IgD-negative memory B cell (primary cell): ENCODE measurements around the gene C11orf21. TPM values are rescaled to one million over a fixed set of nuclear protein-coding genes. Genes with fewer than 3 reads are reported as not detected.
"Not testable (repeated sequence)": the region's sequence is repeated elsewhere in the genome, so short reads cannot be mapped to it uniquely, and the experiment has no call there.

ENCODE experiments used
- H3K27ac Mint-ChIP-seq, 3 donors: one replicate each; pipeline ENCODE4 v1.8.0; 2020 to 2022; ENCODE audit warnings: mild to moderate bottlenecking in 3 of 3, mixed read lengths in 3 of 3, moderate library complexity in 1 of 3
- H3K27me3 Mint-ChIP-seq: one replicate; pipeline ENCODE4 v1.8.0; 2021; ENCODE audit warnings: mixed read lengths
- H3K36me3 Mint-ChIP-seq: one replicate; pipeline ENCODE4 v1.8.0; 2020; ENCODE audit warnings: mild to moderate bottlenecking, mixed read lengths
- H3K4me1 Mint-ChIP-seq, 3 donors: one replicate each; pipeline ENCODE4 v1.8.0; 2020 to 2022; ENCODE audit warnings: mixed read lengths in 3 of 3, mild to moderate bottlenecking in 1 of 3
- H3K4me3 Mint-ChIP-seq, 4 donors: one replicate each; pipeline ENCODE4 v1.8.0; 2020 to 2022; ENCODE audit warnings: mild to moderate bottlenecking in 4 of 4, mixed read lengths in 4 of 4, moderate library complexity in 3 of 4
- H3K9me3 Mint-ChIP-seq, 3 donors: one replicate each; pipeline ENCODE4 v1.8.0; 2020 to 2021; ENCODE audit warnings: mixed read lengths in 3 of 3, mild to moderate bottlenecking in 1 of 3
- polyA plus RNA-seq: library from polyadenylated mRNA; unstranded; fragments of 300-500 nt; fragmentation: Illumina TruSeq; gene quantifications from one replicate; pipeline ENCODE4 v1.2.3, GENCODE V29; 2021

The C11orf21 gene
- polyA plus RNA-seq, 1 donor from 2014 or later: 6.2 TPM

DNA sequence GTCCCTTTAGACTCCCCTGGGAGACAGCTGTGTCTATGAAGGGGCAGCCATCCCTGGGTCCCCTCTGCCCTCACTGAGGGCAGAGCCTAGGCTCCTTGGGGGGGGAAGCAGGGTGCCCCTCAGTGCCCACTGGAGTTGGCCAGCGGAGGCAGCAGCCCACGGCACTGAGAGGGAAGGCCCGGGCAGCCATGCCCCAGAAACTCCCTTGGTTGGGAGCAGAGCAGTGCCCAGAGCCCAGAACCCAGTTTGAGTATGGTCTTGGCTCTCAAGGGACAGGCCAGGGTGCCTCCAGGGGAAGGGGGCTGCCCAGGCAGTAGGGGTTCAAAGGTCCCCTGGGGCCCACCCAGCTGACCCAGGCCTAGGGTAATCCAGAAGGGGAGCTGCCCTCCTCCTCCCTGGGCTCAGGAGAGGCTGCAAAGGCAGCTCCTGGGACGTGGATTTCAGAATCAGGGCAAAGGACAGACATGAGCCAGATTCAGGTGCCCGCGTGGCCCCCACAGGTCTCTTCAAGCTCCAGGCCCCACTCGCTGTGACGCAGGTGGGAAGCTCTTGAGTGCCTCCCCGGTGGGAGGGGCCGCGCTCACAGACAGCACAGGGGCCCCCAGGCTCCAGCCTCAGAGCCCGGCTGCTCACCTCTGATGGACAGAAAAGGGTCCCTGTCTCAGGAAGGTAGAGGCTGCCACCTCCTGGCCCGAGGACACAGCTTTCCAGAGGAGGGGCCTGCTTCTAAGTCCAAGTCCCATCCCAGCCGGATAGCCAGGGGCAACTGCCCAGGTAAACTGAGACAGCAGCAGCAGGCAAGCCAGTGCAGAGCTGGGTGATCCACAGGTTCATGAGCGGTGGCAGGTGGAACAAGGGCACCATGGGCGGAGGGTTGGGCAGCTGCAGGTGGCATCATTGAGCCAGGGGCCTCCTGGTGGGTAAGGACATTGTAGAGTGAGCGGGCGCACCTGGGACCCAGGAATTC, 2.6 kb downstream of the C11orf21 start:
- H3K4me1 Mint-ChIP-seq: peaks cover 7 to 17% (median 16%) of the 10 kb centered on the region in 3 donors
- no peaks in the 10 kb centered on the region for H3K36me3 Mint-ChIP-seq
- H3K4me3 Mint-ChIP-seq: peak overlapping the region; percentile 30 to 92 (median 60)
- H3K9me3 Mint-ChIP-seq: no peaks in the 10 kb centered on the region
- peak overlapping the region in 1 of 3 donors; percentile 62 for H3K27ac Mint-ChIP-seq
- no peaks in the 10 kb centered on the region for H3K27me3 Mint-ChIP-seq

DNA sequence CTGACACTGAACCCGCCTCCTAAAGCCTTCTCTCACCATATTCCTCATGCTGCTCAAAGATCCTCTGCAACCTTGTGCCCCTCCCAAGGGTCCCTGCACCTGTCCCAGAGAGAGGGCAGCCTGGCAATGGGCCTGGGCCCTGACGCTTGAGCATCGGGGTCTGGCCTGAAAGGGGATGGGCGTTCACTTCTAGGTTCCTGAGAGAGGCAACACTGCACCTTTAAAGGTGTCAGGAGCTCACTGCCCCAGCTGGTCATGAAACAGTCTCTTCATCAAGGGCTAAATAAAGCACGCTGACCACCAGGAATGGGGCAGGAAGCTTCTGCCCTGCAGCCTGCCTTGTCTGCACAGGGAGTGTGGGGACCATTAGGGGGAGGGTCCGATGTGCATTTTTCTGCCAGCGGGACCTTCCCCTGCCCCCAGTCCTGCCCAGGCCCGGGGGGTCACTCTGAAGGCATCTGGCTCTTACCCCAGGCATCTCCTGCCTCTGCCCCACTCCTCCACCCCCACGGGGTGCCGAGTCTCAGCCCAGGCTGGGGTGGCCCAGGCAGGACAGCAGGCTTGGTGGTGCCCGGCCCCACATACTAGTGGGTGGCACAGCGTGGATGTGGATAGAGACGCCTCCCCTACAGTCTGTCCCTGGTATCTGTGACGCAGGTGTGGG, 3.5 kb downstream of the C11orf21 start:
- Mint-ChIP-seq H3K4me1 (peaks cover 7 to 19% (median 16%) of the 10 kb centered on the region in 3 donors), H3K27me3 (no peaks in the 10 kb centered on the region), H3K4me3 (peak overlapping the region in 1 of 4 donors; percentile 56), H3K27ac (peak overlapping the region in 1 of 3 donors; percentile 6), H3K36me3 (no peaks in the 10 kb centered on the region), H3K9me3 (no peaks in the 10 kb centered on the region)

DNA sequence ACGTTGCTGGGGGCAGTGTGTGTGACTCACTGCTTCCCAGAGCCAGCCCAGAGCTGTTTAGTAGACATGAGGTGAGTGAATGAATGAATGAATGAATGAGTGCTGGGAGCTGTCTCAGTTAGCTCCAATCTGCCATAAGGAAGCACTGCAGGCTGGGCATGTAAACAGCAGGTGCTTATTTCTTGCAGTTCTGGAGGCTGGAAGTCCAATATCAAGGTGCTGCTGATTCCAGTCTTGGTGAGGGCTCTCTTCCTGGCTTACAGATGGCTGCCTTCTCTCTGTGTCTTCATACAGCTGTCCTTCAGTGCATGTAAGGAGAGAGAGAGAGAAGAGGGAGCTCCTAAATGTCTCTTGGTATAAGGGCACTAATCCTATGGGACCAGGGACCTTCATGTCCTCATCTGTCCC, 4.1 kb downstream of the C11orf21 start:
- Mint-ChIP-seq H3K4me3 (peak overlapping the region in 1 of 4 donors; percentile 56), H3K27me3 (no peaks in the 10 kb centered on the region), H3K4me1 (peaks cover 7 to 18% (median 14%) of the 10 kb centered on the region in 3 donors)

DNA sequence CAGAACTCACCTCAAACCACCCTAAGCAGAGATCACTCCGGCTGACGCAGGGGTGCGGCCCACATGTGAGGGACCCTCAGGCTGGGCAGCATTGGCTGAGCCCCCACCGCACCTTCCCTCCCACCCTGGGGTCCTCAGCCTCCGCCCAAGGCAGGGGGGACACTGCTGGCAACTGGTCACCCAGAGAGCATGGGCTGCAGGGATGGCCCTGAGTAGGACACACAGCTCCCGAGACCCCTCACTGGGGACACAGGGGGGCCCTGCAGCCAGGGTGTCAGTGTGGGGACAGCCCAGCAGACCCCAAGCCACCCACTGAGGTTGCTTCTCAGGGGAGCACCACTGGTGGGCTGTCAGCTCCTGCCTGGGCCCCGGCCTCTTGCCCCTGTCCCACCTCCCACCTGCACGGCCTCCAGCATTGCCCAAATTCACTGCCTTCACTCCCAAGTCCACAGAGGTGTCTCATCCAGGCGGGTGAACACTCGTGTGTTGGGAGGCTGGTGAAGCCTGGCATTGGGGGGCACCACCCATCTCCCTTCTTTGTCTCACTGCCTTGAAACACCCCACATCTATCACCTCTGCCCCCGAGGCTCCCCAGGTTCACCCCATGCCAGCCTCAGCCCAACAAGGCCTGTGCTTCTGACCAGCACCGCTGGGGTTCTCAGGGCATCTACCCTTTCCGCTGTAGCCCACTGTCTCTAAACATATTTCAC, 4.7 kb downstream of the C11orf21 start:
- H3K4me1 Mint-ChIP-seq: peaks cover 7 to 15% (median 11%) of the 10 kb centered on the region in 3 donors
- no peak overlapping the region for H3K4me3 Mint-ChIP-seq
- H3K27ac Mint-ChIP-seq: peak overlapping the region in 1 of 3 donors; percentile 6
- H3K36me3 Mint-ChIP-seq: no peaks in the 10 kb centered on the region
- H3K9me3 Mint-ChIP-seq: no peaks in the 10 kb centered on the region
- H3K27me3 Mint-ChIP-seq: no peaks in the 10 kb centered on the region

More for the DNA sequence above, 4.1 kb downstream of the C11orf21 start:
- H3K36me3 Mint-ChIP-seq: no peaks in the 10 kb centered on the region
- H3K9me3 Mint-ChIP-seq: no peaks in the 10 kb centered on the region
- H3K27ac Mint-ChIP-seq: peak overlapping the region in 2 of 3 donors; percentile 6 to 39

DNA sequence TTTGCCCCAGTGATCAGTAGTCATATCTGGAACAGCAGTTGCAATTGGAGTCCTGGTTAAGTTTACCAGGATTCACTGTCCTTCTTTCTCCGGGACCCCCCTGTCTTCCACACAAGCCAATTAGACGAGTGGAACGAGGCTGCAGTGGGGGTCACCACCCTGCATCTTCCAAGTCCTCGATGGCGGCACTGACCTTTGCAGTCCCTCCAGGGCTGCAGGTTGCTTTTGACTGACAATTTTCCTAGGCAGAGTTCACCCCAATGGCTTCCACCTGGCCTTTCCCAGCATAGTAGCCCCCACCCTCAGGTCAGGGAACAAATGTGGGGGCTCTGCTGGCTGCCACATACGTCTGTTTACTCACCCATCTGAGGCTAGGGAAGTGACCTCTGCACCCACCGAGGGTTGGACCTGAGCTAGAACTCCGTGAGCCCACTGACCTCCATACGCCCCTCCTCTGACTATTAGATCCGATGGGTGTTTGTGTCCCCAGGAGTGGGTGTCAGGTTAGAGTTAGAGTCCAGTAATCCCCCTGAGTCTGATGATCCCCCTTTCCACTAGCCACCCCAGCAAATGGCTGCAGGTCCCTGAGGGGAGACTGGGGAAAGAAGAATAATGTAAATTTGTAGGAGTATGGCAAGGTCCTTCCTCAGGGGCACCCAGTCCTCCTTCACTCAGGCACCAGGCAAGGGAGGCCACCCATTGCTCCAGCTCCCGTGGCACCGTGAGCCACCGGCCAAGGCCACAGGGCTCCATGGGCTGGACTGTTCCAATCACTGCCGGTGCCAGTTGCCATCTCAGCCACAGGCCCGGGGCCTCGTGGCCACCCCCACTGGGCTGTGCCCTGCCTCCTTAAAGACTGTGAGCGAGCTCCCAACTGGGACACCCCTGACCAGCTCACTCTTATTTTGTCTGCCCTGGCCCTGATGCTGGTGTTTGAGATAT, 5.5 kb downstream of the C11orf21 start:
- no peaks in the 10 kb centered on the region for H3K36me3 Mint-ChIP-seq
- H3K4me3 Mint-ChIP-seq: no peak overlapping the region
- H3K27me3 Mint-ChIP-seq: no peaks in the 10 kb centered on the region
- H3K4me1 Mint-ChIP-seq: peaks cover 7 to 11% (median 9%) of the 10 kb centered on the region in 3 donors
- no peak overlapping the region for H3K27ac Mint-ChIP-seq
- H3K9me3 Mint-ChIP-seq: no peaks in the 10 kb centered on the region

DNA sequence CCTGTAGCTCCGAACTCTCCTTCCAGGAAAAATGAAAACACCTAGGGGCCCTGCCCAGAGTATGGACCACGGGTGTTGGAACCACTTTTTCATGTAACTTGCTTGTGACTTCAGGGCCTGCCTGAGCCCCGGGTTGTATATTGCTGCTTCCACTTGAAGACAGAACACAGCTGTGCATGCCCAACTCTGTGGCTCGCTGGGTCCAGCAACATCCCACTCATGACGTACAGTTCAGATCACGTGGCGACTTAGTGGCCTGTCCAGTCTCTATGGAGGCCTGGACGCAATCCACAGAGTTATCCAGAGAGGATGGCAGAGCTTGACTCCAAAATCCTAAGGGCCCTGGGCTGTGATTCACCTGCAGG, 6.8 kb downstream of the C11orf21 start:
- H3K4me1 Mint-ChIP-seq: peaks cover 7 to 11% (median 9%) of the 10 kb centered on the region in 3 donors

DNA sequence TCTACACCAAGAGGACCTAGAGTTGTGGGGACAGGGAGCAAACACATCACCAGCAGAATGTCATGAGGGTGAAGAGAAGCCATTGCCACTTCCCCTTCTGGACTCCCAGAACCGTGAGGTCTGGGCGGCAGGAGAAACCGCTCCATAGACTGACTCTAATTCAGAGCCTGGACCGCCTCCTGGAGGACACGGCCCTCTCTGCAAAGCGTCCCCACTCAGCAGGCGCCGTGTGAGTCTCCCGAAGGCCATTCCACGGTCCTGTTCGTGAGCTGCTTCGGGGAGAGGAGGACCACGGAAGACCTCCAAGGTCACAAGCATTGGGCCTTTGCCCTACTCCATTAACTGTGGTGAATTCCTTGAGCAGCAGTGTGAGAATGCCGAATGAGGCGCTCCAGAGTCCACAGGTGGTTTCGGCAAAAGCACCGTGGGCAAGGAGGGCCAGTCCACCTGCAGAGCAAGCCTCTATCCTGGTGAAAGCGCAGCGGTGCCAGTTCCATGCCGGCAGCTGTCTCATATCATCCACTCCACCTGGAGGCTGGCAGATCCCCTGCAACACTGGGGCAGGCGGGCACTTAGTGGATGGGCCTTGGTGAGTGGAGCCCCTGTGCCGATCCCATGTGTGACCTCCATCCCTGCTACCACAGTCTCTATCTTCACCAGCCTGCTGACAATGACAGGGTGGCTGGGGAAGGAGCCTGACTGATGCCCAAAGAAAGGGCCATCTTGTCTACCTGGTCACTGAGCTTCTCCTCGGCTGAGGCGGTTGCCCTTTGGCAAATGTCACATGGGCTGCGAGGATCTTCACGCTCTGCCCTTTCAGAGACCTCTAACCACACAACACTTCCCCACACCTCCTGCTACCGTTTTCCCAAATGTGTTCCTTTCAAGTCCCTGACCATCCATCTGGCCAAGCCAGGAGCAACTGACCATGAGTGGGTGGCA, 7.5 kb downstream of the C11orf21 start:
- Mint-ChIP-seq H3K4me1 (peaks cover 5 to 8% (median 7%) of the 10 kb centered on the region in 3 donors), H3K4me3 (no peak overlapping the region), H3K9me3 (no peaks in the 10 kb centered on the region), H3K27ac (peak overlapping the region in 1 of 3 donors; percentile 48), H3K36me3 (peaks cover 2% of the 10 kb centered on the region), H3K27me3 (peaks cover 3% of the 10 kb centered on the region)

More for the DNA sequence above, 6.8 kb downstream of the C11orf21 start:
- Mint-ChIP-seq H3K4me3 (no peak overlapping the region), H3K27me3 (no peaks in the 10 kb centered on the region), H3K36me3 (no peaks in the 10 kb centered on the region), H3K9me3 (no peaks in the 10 kb centered on the region), H3K27ac (no peak overlapping the region)

DNA sequence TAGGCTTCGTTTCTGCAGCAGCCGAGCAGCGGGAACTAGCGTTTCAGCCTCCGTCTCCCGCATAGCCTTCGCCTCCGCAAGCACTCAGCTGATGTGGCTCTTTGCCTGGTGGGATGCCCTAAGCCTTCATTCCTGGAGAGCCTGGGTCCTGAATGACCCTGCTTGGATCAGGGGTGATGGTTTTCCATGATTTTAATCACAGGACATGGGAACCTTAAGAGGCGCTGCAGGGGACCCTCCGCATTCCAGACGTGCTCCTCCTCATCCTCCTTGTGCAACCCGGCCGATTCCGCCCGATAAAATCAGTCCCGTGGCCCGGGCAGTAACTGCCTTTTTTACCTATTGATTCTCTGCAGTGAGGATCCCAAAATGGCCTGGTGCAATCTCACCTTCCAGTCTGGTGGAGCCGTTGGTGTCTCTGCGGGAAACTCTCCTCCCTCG, 8.2 kb downstream of the C11orf21 start:
- Mint-ChIP-seq H3K27me3 (peaks cover 8% of the 10 kb centered on the region), H3K4me1 (peaks cover 2 to 8% (median 7%) of the 10 kb centered on the region in 3 donors), H3K36me3 (peaks cover 2% of the 10 kb centered on the region), H3K4me3 (no peak overlapping the region), H3K27ac (peak overlapping the region in 1 of 3 donors; percentile 48), H3K9me3 (no peaks in the 10 kb centered on the region)

DNA sequence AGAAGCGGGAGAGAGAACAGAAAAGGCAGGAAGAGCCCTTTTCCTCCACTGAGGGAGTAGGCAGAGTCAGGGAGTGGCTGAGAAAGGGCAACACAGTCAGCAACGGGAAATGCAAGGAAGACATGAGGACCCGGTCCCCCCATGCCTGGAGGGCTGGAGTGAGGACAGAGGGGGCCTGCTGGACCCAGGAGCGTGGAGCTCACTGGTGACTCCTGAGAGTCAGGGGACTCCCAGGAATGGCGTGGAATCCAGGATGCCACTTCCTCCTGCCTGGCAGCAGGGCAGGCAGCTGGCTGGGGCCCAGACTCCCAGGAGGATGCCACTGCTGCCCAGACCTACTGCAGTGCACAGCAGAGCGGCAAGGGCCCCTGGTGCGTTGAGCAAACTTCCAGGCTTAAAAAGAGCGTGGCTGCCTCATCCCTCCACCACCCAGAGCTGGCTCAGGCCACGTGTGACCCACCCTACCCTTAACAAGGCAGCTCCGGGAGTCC, 11.3 kb downstream of the C11orf21 start:
- H3K36me3 Mint-ChIP-seq: peaks cover 2% of the 10 kb centered on the region
- H3K27me3 Mint-ChIP-seq: peaks cover 13% of the 10 kb centered on the region
- H3K4me1 Mint-ChIP-seq: peaks cover 0 to 6% (median 2%) of the 10 kb centered on the region in 3 donors
- no peaks in the 10 kb centered on the region for H3K9me3 Mint-ChIP-seq
- peak overlapping the region in 1 of 4 donors; percentile 43 for H3K4me3 Mint-ChIP-seq
- no peak overlapping the region for H3K27ac Mint-ChIP-seq

DNA sequence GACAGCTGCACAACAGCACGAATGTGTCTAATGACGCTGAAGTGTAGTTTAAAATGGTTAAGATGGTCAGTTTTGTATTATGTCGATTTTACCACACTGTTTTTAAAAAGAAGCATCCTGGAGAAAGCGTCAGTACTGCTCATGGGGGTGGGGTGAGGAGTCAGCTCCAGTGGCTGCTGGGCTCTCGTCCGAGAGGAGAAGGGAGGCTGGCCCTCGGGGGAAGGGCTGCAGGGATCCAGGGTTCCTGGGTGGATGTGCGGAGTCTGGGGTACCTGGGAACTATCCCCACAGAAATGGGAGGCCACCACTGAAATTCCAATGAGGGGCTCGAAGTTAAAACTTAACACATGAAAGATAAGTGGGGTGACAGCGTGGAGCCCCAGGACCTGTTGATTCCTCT, 11.9 kb downstream of the C11orf21 start:
- peak overlapping the region in 1 of 3 donors; percentile 9 for H3K27ac Mint-ChIP-seq
- no peak overlapping the region for H3K4me3 Mint-ChIP-seq
- H3K27me3 Mint-ChIP-seq: peaks cover 13% of the 10 kb centered on the region
- peaks cover 2% of the 10 kb centered on the region for H3K36me3 Mint-ChIP-seq
- H3K4me1 Mint-ChIP-seq: peaks cover 0 to 6% (median 2%) of the 10 kb centered on the region in 3 donors
- H3K9me3 Mint-ChIP-seq: no peaks in the 10 kb centered on the region

DNA sequence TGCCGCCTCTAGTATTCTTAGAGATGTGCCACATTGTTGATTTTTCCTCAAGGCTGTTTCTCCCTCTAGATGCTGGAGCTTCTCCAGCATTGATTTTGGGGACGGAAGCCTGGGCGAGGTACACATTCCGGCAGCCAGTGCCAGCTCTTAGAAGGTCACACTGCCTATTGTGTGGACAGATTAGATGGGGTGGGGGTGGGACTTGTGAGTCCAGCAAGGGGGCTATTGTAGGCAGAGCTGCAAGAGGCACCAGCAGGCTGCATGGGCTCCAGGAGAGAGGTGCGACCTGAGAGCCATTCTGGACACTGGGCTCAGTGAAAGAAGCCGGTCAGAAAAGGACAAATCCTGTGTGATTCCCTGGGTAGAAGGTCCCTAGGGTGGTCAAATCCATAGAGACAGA, 12.4 kb downstream of the C11orf21 start:
- Mint-ChIP-seq H3K4me3 (no peak overlapping the region), H3K27me3 (peaks cover 14% of the 10 kb centered on the region), H3K27ac (no peak overlapping the region), H3K36me3 (peaks cover 2% of the 10 kb centered on the region), H3K4me1 (peaks cover 0 to 6% (median 2%) of the 10 kb centered on the region in 3 donors), H3K9me3 (no peaks in the 10 kb centered on the region)

DNA sequence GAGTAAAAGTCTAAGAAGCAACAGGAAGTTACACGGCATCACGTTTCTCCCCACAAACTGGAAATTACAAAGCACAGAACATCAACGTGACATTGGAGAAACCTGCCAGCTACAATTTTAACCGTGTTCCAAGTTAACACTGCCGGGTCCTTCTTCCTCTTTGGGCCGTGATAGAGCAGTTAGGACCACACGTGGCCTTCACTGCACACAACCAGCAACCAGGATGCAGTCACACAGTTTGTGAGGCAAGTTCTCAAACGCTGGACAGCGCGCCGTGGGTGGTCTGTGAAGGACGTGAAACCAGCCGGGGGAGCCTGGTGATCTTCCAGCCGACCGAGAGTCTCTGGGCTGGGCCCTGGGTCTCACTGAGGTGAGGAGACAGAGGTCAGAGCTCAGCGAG, 14.6 kb downstream of the C11orf21 start:
- peaks cover 2% of the 10 kb centered on the region for H3K36me3 Mint-ChIP-seq
- peaks cover 18% of the 10 kb centered on the region for H3K27me3 Mint-ChIP-seq
- peaks cover 0 to 6% (median 0%) of the 10 kb centered on the region in 3 donors for H3K4me1 Mint-ChIP-seq
- peaks cover 2 to 8% (median 4%) of the 10 kb centered on the region in 3 donors for H3K9me3 Mint-ChIP-seq
- H3K4me3 Mint-ChIP-seq: no peak overlapping the region
- H3K27ac Mint-ChIP-seq: no peak overlapping the region

DNA sequence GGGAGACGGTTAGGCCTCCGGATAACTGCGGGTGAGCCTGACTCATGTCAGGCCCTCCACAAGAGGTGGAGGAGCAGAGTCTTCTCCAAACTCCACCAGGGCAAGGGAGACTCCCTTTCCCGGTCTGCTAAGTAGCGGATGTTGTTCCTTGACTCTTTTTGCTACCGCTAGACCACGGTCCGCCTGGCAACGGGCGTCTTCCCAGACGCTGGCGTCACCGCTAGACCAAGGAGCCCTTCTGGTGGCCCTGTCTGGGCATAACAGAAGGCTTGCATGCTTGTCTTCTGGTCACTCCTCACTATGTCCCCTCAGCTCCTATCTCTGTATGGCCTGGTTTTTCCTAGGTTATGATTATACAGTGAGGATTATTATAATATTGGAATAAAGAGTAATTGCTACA, 15.4 kb downstream of the C11orf21 start:
- H3K9me3 Mint-ChIP-seq: peaks cover 2 to 11% (median 7%) of the 10 kb centered on the region in 3 donors
- H3K27ac Mint-ChIP-seq: not testable (repeated sequence)

More for the DNA sequence above, 15.4 kb downstream of the C11orf21 start:
- not testable (repeated sequence) for H3K4me3 Mint-ChIP-seq, H3K36me3 Mint-ChIP-seq, H3K4me1 Mint-ChIP-seq
- H3K27me3 Mint-ChIP-seq: peaks cover 18% of the 10 kb centered on the region
